Suprapubic skin (tissue), 3 donors: Measurements from ENCODE around the gene C14orf119.

Experiments
- POLR2A ChIP-seq, 2 donors: fragments of 450-650 bp; IDR thresholded peaks; one replicate each; pipeline ENCODE4 v1.6.1; 2017; ENCODE audit warnings: antibody characterized with exemption in 2 of 2, mild to moderate bottlenecking in 2 of 2, moderate library complexity in 2 of 2
- TF ChIP-seq, protein P1 (sequence below), 2 donors: fragments of 200-600 bp in 1 of 2; fragments of 450-650 bp in 1 of 2; sonication (generic) in 1 of 2; IDR thresholded peaks; one replicate each; pipeline ENCODE4 v1.5.1; 2016 to 2019; ENCODE audit warnings: antibody characterized with exemption in 2 of 2, mild to moderate bottlenecking in 1 of 2, moderate library complexity in 1 of 2

- TF ChIP-seq, protein P1, sequence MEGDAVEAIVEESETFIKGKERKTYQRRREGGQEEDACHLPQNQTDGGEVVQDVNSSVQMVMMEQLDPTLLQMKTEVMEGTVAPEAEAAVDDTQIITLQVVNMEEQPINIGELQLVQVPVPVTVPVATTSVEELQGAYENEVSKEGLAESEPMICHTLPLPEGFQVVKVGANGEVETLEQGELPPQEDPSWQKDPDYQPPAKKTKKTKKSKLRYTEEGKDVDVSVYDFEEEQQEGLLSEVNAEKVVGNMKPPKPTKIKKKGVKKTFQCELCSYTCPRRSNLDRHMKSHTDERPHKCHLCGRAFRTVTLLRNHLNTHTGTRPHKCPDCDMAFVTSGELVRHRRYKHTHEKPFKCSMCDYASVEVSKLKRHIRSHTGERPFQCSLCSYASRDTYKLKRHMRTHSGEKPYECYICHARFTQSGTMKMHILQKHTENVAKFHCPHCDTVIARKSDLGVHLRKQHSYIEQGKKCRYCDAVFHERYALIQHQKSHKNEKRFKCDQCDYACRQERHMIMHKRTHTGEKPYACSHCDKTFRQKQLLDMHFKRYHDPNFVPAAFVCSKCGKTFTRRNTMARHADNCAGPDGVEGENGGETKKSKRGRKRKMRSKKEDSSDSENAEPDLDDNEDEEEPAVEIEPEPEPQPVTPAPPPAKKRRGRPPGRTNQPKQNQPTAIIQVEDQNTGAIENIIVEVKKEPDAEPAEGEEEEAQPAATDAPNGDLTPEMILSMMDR (IDR thresholded peaks at IDR 0.05): no peak
- no peak for TF ChIP-seq POLR2A (IDR thresholded peaks at IDR 0.05)
Measured at GRCh38 chr14:23126548-23127278, 31.4 kb downstream of the C14orf119 start.
